ENCODE results near the gene RREB1.

Gene RREB1, protein sequence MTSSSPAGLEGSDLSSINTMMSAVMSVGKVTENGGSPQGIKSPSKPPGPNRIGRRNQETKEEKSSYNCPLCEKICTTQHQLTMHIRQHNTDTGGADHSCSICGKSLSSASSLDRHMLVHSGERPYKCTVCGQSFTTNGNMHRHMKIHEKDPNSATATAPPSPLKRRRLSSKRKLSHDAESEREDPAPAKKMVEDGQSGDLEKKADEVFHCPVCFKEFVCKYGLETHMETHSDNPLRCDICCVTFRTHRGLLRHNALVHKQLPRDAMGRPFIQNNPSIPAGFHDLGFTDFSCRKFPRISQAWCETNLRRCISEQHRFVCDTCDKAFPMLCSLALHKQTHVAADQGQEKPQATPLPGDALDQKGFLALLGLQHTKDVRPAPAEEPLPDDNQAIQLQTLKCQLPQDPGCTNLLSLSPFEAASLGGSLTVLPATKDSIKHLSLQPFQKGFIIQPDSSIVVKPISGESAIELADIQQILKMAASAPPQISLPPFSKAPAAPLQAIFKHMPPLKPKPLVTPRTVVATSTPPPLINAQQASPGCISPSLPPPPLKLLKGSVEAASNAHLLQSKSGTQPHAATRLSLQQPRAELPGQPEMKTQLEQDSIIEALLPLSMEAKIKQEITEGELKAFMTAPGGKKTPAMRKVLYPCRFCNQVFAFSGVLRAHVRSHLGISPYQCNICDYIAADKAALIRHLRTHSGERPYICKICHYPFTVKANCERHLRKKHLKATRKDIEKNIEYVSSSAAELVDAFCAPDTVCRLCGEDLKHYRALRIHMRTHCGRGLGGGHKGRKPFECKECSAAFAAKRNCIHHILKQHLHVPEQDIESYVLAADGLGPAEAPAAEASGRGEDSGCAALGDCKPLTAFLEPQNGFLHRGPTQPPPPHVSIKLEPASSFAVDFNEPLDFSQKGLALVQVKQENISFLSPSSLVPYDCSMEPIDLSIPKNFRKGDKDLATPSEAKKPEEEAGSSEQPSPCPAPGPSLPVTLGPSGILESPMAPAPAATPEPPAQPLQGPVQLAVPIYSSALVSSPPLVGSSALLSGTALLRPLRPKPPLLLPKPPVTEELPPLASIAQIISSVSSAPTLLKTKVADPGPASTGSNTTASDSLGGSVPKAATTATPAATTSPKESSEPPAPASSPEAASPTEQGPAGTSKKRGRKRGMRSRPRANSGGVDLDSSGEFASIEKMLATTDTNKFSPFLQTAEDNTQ (N-terminal part only)

DNA sequence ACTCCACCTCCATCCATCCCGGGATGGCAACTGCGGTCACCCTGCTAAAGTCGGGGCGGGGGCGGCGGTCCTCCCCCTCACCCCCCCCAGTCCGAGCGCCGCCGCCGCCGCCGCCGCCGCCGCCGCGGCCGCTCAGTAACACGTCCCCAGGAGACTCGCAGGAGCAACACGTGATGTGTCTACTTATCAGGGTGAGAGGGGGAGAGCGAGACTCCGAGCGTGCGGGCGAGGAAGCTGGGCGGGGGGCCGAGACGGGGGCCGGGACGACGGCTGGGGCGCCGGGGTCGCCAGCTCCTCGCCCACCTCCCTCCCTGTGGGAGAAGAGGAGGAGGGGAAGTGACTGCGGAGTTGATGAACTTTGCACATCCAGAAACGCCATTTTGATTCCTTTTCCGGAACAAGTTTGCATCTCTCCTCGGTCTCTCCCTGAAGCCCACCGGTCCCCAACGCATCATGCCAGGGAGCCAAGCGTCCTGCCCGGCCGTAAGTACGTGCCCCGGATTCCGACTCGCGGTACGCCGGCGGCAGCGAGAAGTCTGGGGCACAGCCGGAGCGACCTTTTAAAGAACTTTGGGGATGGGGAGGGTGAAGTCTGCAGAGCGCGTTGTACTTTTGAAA is at the start of gene RREB1:
TSS of gene RREB1 (plus strand) at position 384 of the 618 bp plus-strand sequence. CDS start 73,951 bp downstream, outside the sequence.
- in situ Hi-C loops (cut with MboI; ENCODE audit: low sequenced_read_pairs) = no loop called here

DNA sequence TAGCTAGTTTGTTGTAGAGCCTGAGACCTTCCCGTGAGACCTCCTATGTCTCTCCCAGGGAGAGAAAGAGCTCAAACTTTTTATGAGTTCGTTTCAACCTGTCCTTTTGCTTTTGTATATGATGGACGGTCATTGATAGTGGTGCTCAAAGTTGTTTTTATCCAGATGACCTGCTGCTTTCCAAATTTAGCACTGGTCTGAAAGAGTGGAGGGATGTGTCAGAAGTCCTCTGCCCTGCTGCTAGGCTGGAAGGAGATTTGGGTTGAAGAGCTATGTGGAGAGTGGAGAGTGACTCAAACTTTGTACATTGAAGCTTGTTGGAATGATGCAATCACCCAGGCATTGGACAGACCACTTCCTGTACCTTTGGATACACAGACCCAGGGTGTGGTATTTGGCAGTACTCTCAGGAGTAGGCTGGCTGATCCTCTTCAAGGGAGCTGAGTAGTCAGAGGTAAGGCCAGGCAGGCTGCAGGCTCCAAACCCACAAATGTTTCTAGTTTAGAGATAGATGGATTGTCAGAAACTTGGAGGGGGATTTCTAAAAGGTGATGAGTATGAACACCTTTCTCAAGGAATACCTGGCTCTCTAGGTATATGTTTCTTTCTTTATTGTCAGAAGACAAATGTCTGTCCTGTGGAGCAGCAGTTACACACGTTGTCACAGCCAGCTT is 49.4 kb upstream of the RREB1 start:
- in situ Hi-C loops (cut with MboI; ENCODE audit: low sequenced_read_pairs) = no loop called here

DNA sequence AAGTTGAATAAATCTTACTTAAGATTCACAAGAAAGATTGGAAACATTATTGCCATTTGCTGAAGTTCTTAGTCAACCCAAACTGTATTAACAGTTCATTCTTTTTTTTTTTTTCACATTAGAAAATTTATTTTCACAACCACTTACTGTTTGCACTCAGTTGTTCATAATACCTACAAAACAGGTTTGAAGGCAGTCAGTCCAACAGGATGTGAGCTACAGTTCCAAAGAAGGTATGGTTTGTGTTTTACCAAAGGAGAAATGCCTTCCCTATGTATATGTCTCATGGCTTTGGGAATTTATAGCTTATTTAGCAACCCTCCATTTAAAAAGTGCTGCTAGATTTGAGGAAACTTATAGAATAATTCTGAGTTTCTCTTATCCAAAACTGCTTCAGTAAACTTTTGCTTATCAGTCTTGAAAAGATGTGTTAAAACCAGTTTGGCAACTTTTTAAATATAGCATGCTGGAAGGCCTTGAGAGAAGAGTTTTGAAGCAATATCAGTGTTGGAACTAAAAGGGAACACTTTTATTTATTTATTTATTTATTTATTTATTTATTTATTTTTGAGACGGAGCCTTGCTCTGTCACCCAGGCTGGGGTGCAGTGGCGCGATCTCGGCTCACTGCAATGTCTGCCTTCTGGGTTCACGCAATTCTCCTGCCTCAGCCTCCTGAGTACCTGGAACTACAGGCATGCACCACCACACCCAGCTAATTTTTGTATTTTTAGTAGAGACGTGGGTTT is 46.8 kb upstream of the RREB1 start:
- in situ Hi-C loops (cut with MboI; ENCODE audit: low sequenced_read_pairs) = no loop called here

DNA sequence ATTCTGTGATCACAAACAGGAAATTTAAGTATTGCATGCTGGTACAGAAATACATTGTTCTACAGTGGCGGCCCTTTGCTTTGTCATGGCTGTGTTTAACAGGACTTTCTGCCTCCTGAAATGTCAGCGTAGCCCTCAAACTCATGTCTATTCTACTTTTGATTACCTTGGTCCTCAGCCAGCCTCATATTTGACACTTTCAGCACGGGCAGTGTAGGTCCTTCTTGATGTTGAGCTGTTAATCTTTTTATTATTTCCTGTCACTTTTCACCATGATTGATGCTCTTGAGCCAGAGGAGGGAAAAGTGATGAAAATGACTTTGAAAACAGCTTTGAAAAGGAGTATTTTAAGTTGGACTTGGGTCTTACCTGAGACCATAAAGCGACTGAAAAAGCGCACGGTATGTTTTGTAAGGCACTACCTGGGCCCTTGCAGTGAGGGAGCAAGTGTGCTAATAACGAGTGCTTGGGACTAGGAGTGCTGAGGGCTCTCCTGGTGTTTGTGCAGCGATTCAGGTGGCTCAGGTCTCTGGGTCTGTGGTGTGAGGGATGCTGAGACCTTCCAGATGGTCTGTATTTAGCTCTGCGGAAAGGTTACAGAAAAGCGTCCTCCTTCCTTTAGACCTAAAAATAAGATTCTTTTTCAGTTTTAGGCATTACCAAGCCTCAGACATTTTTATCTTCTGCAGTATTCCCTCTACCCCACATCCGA is 45.2 kb upstream of the RREB1 start:
- in situ Hi-C loops (cut with MboI; ENCODE audit: low sequenced_read_pairs) = no loop called here

DNA sequence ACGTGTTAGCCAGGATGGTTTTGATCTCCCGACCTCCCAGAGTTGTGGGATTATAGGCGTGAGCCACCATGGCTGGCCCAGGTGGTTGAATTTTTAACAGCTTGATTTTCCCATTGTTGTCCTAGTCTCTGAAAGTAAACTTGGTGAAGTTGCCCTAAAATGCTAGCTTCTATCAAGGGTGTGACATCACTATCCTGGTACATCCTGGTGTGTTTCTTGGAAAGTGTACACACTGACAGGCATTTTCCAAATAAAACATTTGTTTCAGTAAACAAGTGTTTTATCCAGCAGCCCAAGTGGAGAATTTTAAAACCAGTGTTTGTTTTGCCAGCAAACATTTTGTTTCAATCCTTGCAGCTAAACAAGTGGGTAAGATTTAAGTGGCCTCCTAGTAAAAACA is 40.5 kb upstream of the RREB1 start:
- in situ Hi-C loops (cut with MboI; ENCODE audit: low sequenced_read_pairs) = no loop called here

DNA sequence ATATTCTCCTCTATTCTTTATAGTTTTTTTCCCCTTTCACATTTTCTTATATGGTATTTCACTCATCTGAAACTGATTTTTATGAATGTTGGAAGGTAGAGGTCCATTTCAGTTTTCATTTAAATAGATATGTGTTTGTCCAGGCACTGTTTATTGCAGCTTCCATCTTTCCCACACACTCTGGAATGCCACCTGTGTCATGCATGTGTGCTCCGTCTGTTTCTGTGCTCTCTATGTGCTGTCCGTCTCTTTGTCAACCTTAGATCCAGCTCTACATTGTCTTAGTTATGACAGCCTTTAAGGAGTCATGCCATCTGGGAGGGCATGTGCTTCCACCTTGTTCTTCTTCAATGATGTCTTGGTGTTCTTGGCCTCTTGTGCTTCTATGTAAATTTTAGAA is 36.4 kb upstream of the RREB1 start:
- in situ Hi-C loops (cut with MboI; ENCODE audit: low sequenced_read_pairs) = no loop called here

DNA sequence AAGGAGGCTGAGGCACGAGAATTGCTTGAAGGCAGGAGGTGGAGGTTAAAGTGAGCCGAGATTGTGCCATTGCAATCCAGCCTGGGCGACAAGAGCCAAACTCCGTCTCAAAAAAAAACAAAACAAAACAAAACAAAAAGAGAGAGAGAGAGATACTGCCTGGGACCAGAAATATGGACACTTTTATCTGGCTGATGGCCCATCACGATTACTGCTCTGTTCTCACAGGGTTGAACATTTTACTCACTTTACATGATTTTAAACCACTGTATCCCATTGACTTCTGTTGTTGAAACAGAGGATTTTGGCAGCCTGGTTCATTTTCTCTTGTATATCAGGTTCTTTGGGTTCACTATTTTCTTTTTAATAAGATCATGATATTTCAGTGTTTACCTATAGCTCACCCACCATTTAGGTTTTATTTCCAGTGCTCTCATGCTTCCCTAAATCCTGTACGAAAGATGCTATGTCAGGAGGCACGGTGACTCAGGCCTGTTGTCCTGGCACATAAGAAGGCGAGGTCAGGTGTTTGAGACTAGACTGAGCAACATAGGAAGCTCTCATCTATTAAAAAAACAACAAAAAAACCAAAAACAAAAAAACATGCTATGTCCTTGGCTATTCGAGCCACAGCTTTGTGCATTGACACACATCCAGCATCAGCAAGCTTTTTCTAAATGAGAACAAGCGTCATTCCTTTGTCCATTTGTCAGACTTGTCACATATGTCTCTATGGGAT is 34.5 kb upstream of the RREB1 start:
- in situ Hi-C loops (cut with MboI; ENCODE audit: low sequenced_read_pairs) = no loop called here

DNA sequence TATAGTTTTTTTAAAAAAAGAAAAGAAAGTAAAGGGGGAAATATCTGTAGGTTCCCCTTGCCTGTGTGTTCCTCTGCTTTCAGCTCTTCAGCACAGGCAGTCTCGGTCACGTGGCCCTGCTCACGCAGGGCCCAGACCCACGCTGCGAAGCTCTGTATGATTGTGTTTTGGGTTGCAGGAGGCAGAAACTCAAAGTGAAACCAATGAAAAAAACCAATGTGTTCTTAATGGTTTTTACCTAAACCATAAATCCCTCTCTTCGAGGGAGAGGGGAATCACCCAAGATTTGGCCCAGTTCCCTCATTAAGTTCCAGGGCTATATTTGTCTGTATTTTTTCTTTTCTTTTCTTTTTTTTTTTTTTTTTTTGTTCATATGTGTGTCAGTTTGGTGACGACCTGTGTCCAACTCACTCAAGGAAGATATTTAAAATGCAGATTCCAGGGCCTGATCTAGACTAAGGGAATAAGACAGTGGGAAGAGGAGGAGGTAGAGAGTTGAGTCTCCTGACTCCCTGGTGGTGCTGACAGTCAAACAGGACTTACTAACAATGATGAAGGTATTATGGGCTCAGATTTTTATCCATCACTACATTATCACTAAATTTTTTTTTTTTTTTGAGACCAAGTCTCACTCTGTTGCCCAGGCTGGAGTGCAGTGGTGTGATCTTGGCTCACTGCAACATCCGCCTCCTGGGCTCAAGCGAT is 33.8 kb upstream of the RREB1 start:
- in situ Hi-C loops (cut with MboI; ENCODE audit: low sequenced_read_pairs) = no loop called here

DNA sequence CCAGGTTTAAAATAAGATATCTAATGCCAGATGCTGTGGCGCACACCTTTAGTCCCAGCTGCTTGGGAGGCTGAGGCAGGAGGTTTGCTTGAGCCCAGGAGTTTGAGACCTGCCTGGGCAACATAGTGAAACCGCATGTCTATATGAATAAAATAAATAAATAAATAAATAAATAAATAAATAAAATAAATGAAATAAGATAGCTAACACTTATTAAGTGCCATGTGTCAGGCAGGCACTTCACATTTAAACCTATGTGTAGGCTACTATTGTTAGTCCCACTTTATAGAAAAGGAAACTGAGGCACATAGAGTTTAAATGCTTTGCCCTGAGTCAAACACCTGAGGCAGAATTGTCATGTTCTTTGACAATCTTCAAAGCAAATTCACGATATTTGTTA is 32.9 kb upstream of the RREB1 start:
- in situ Hi-C loops (cut with MboI; ENCODE audit: low sequenced_read_pairs) = no loop called here

DNA sequence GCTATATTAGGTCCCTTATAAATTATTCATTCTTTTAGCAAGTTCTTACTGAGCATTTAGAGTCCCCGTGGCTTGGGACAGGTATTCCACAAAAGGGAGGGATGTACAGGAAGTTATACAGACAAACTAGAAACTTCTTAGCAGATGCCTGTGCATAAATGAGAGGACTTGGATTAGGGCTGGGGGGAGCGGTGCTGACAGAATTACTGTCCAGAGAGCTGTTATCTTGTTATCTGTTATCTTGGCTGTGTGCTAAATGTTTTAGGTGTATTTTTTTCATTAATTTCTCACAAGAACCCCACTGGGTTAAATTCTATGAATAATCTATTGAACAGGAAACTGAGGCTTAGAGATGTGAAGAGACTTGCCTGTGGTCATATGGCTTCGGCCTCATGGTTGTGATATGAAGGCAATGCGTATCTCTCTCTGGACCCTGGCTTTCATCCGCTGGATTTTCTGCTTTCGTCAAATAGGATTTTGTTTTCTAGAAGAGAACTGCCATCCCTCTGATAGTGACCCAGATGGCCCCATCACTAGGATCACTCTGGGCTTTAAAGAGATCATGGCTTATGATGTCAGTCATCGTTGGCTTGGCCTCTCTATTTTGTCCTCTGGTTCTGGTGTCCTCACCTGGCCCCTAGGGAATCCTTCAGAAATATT is 32.3 kb upstream of the RREB1 start:
- in situ Hi-C loops (cut with MboI; ENCODE audit: low sequenced_read_pairs) = no loop called here

DNA sequence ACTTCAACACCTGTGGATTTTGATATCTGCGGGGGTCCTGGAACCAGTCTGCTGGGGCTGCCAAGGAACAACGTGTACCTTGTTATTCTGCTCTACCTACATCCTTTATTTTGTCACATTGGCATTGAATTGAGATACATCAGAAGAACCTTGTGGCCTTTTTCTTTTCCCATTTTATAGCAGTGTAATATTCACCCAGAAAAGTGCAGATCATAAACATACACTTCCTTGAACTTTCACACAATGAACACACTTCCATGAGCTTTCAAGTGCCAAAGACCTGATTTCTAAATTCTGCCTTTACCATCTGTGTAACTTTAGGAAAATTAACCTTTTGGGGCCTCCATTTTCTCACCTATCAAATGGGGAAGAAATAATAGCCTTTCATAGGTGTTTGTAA is 29.9 kb upstream of the RREB1 start:
- in situ Hi-C loops (cut with MboI; ENCODE audit: low sequenced_read_pairs) = no loop called here

DNA sequence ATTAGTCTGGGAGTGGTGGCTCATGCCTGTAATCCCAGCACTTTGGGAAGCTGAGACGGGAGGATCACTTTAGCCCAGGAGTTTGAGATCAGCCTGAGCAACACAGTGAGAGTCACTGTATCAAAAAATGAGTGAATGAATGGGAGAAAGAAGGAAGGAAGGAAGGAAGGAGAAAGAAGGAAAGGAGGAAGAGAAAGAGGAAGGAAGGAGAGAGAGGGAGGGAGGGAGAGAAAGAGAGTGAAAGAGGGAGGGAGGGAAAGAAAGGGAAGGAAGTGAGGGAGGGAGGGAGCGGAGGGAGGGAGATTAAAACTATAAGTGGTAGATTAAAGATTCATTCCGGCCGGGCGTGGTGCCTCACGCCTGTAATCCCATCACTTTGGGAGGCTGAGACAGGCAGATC is 28.9 kb upstream of the RREB1 start:
- in situ Hi-C loops (cut with MboI; ENCODE audit: low sequenced_read_pairs) = no loop called here

DNA sequence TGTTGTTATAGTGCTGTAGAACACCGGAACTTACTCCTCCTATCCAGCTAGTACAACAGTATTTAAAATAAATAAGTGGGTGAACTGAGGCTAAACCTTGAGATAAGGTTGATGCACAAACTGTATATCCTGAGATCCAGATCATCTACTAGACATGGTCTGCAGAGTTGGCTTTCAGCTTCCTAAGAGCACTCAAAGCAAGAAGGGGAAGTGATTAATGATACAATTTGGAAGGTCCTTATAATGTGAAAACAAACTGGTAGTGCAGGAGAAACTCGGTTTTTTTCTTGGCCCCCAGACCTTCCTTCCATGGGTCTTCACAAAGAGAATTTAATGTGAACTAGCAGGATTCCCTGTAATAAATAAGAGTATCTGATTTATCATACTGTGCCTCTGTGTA is 27.4 kb upstream of the RREB1 start:
- in situ Hi-C loops (cut with MboI; ENCODE audit: low sequenced_read_pairs) = no loop called here

DNA sequence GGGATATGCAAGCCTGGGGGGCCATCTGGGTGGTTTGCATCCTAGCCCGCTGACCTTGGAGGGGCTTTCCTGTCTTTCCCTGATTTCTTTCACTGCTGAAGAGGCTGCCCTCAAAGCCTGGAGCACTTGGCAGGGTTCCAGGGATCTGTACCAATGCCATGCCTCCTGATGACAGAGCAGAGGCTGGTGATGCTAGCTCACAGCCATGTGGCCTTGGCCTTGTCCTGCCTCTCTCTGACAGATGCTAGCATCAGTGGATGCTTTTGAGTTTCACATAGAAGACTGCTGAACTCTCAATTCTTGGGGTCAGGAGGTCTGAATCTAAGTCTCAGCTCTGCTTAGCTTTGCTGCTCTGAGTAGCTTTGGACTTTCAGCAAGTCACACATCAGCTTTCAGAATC is 21.9 kb upstream of the RREB1 start:
- in situ Hi-C loops (cut with MboI; ENCODE audit: low sequenced_read_pairs) = no loop called here

DNA sequence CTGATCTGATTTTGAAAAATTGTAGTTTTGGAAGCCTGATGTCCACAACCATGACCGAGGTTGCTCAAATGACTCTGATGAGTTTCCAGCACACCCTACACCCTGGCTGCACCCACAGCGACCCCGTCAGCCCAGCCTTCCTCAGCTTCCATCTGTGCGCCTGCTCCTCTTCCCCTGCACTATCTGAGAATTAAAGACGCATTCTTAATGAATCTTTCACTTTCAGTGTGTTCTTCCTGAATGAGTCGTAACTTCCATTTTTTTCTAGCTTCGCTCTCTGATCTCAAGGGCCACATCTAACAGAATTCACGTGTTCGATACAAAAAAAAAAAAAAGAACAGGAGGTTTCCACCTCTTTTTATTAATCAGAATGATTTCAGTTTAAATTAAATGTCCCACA is 21.3 kb upstream of the RREB1 start:
- in situ Hi-C loops (cut with MboI; ENCODE audit: low sequenced_read_pairs) = no loop called here

DNA sequence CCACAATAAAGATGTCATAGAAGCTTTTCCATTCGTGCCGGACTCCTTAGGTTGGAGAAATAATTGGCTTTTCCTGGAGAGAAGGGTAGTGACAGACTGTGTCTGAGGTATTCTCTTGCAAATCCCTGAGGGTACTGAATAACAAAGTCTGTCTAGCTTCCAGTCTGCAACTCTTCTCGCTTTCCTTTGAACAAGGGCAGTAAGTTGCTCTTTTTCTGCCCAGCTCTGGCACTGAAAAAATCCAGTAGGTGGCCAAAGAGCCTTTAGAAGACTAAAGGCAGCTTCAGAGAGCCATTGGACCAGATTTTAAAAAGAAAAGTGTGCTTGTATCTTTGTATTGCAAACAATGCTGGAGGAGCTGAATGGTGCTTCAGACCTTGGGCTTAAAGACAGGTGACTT is 20.7 kb upstream of the RREB1 start:
- in situ Hi-C loops (cut with MboI; ENCODE audit: low sequenced_read_pairs) = no loop called here

DNA sequence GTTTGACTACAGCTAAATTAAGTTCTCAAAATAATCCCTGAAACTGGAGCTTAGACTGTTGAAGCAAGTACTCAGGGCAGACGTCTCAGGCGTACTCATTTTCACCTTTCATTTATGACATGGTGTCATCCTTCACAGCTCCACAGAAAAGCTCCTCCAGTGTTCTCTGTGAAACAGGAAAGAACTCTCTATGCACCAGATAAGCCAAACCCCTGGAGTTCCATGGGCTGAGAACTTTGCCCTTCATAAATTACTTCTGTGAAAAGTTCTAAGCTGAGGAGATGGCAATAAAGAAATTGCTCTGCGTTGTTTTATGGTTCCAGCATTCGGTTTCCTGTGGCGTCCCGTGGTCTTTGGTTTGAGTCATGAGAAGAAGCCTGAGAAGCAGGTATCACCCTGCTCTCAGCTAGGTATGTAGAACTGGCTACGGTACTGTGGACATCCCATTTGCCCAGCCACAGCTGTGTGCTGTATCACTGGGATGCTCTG is 20.2 kb upstream of the RREB1 start:
- in situ Hi-C loops (cut with MboI; ENCODE audit: low sequenced_read_pairs) = no loop called here

Data from HL-60/S4 treated with retinoic acid at 250 ng/mL for 4 days and 3 days (cell line).